ACC112 (cell line): Measurements from ENCODE around the gene KSR2.
A peak's percentile ranks its signal among the peaks of the same experiment; 100 is the strongest.

Experiments used
- H2AFZ ChIP-seq: fragments of 200-600 bp; sonication (generic); one replicate; pipeline ENCODE4 v1.6.0; 2017; ENCODE audit warnings: antibody characterized with exemption, low read length; ENCODE audit not compliant: unreplicated experiment
- H3K27ac ChIP-seq: fragments of 200-600 bp; sonication (generic); 2 replicates; pipeline ENCODE4 v1.5.1; 2014; ENCODE audit warnings: low read depth, mild to moderate bottlenecking, antibody characterized with exemption, low read length, moderate library complexity
- H3K27me3 ChIP-seq: fragments of 200-600 bp; sonication (generic); 2 replicates; pipeline ENCODE4 v1.6.1; 2014; ENCODE audit warnings: mild to moderate bottlenecking, antibody characterized with exemption, low read length, moderate library complexity, mixed read lengths; ENCODE audit not compliant: insufficient read depth
- H3K36me3 ChIP-seq: fragments of 200-600 bp; sonication (generic); 2 replicates; pipeline ENCODE4 v1.6.1; 2016; ENCODE audit warnings: mild to moderate bottlenecking, antibody characterized with exemption, low read length, moderate library complexity, mixed read lengths; ENCODE audit not compliant: insufficient read depth
- H3K4me1 ChIP-seq: fragments of 200-600 bp; sonication (generic); one replicate; pipeline ENCODE4 v1.6.1; 2016; ENCODE audit warnings: low read length, mixed read lengths; ENCODE audit not compliant: insufficient read depth, unreplicated experiment, control insufficient read depth
- H3K4me3 ChIP-seq: fragments of 200-600 bp; sonication (generic); 2 replicates; pipeline ENCODE4 v1.5.1; 2014; ENCODE audit warnings: mild to moderate bottlenecking, low read depth, low read length
- H3K79me2 ChIP-seq: fragments of 200-600 bp; sonication (generic); one replicate; pipeline ENCODE4 v1.6.0; 2016; ENCODE audit warnings: low read length; ENCODE audit not compliant: control insufficient read depth, unreplicated experiment, insufficient read depth

Gene KSR2

GRCh38 chr12:117968151-117968789 is 520 bp downstream of the KSR2 start:
- peak overlapping the region; percentile 76 for H3K4me3 ChIP-seq
- peaks cover 95% of the 10 kb centered on the region for H3K27me3 ChIP-seq
- no peaks in the 10 kb centered on the region for H3K4me1 ChIP-seq
- H2AFZ ChIP-seq, result peak overlapping the region; percentile 12
- no peaks in the 10 kb centered on the region for H3K79me2 ChIP-seq
- H3K27ac ChIP-seq, result no peak overlapping the region
- H3K36me3 ChIP-seq, result no peaks in the 10 kb centered on the region

GRCh38 chr12:117967512-117967911 is 1.3 kb downstream of the KSR2 start:
- Histone ChIP-seq H3K27me3 (peaks cover 93% of the 10 kb centered on the region), H3K27ac (no peak overlapping the region), H3K4me3 (no peak overlapping the region), H3K36me3 (no peaks in the 10 kb centered on the region), H2AFZ (no peak overlapping the region), H3K79me2 (no peaks in the 10 kb centered on the region), H3K4me1 (no peaks in the 10 kb centered on the region)

- no peak overlapping the region for H3K27ac ChIP-seq
- H3K36me3 ChIP-seq, result no peaks in the 10 kb centered on the region
- no peaks in the 10 kb centered on the region for H3K4me1 ChIP-seq
- H3K4me3 ChIP-seq, result no peak overlapping the region
- H2AFZ ChIP-seq, result no peak overlapping the region
- no peaks in the 10 kb centered on the region for H3K79me2 ChIP-seq
- H3K27me3 ChIP-seq, result peaks cover 90% of the 10 kb centered on the region
Measured at GRCh38 chr12:117967043-117967442, 1.7 kb downstream of the KSR2 start.

- H2AFZ ChIP-seq, result no peak overlapping the region
- H3K4me1 ChIP-seq, result no peaks in the 10 kb centered on the region
- H3K27ac ChIP-seq, result no peak overlapping the region
- peaks cover 88% of the 10 kb centered on the region for H3K27me3 ChIP-seq
- no peaks in the 10 kb centered on the region for H3K79me2 ChIP-seq
- no peaks in the 10 kb centered on the region for H3K36me3 ChIP-seq
- H3K4me3 ChIP-seq, result no peak overlapping the region
Measured at GRCh38 chr12:117966511-117966910, 2.3 kb downstream of the KSR2 start.

GRCh38 chr12:117963836-117964235 is 5.0 kb downstream of the KSR2 start:
- Histone ChIP-seq H3K4me1 (no peaks in the 10 kb centered on the region), H2AFZ (no peak overlapping the region), H3K4me3 (no peak overlapping the region), H3K36me3 (no peaks in the 10 kb centered on the region), H3K79me2 (no peaks in the 10 kb centered on the region), H3K27me3 (peaks cover 78% of the 10 kb centered on the region), H3K27ac (no peak overlapping the region)

- H3K27ac ChIP-seq, result no peak overlapping the region
Measured at GRCh38 chr12:117936722-117937484, 31.9 kb downstream of the KSR2 start.

GRCh38 chr12:117933545-117933944 is 35.2 kb downstream of the KSR2 start:
- H2AFZ ChIP-seq, result no peak overlapping the region
- no peaks in the 10 kb centered on the region for H3K79me2 ChIP-seq
- H3K27ac ChIP-seq, result no peak overlapping the region
- H3K4me3 ChIP-seq, result no peak overlapping the region
- H3K36me3 ChIP-seq, result no peaks in the 10 kb centered on the region
- H3K4me1 ChIP-seq, result no peaks in the 10 kb centered on the region
- peaks cover 34% of the 10 kb centered on the region; the same call in 1 of the 2 replicates for H3K27me3 ChIP-seq

More at GRCh38 chr12:117936722-117937484, 31.9 kb downstream of the KSR2 start:
- no peak overlapping the region for H2AFZ ChIP-seq
- H3K4me3 ChIP-seq, result no peak overlapping the region
- no peaks in the 10 kb centered on the region for H3K36me3 ChIP-seq
- no peaks in the 10 kb centered on the region for H3K79me2 ChIP-seq
- no peaks in the 10 kb centered on the region for H3K4me1 ChIP-seq
- peaks cover 38% of the 10 kb centered on the region; the same call in 1 of the 2 replicates for H3K27me3 ChIP-seq

- H3K36me3 ChIP-seq, result no peaks in the 10 kb centered on the region
- H3K4me1 ChIP-seq, result no peaks in the 10 kb centered on the region
- peaks cover 44% of the 10 kb centered on the region for H3K27me3 ChIP-seq
- no peak overlapping the region for H3K27ac ChIP-seq
- H3K79me2 ChIP-seq, result no peaks in the 10 kb centered on the region
- no peak overlapping the region for H2AFZ ChIP-seq
- no peak overlapping the region for H3K4me3 ChIP-seq
Measured at GRCh38 chr12:117926391-117926899, 42.3 kb downstream of the KSR2 start.

- H3K4me1 ChIP-seq, result no peaks in the 10 kb centered on the region
- H3K27me3 ChIP-seq, result peaks cover 40% of the 10 kb centered on the region
- no peak overlapping the region for H2AFZ ChIP-seq
- no peak overlapping the region for H3K4me3 ChIP-seq
- no peaks in the 10 kb centered on the region for H3K36me3 ChIP-seq
- no peak overlapping the region for H3K27ac ChIP-seq
- no peaks in the 10 kb centered on the region for H3K79me2 ChIP-seq
Measured at GRCh38 chr12:117921929-117922777, 46.6 kb downstream of the KSR2 start.

GRCh38 chr12:117919479-117919878 is 49.3 kb downstream of the KSR2 start:
- Histone ChIP-seq H3K4me3 (no peak overlapping the region), H3K36me3 (no peaks in the 10 kb centered on the region), H3K79me2 (no peaks in the 10 kb centered on the region)

More at GRCh38 chr12:117919479-117919878, 49.3 kb downstream of the KSR2 start:
- no peak overlapping the region for H3K27ac ChIP-seq
- H2AFZ ChIP-seq, result no peak overlapping the region
- no peaks in the 10 kb centered on the region for H3K4me1 ChIP-seq
- H3K27me3 ChIP-seq, result peaks cover 41% of the 10 kb centered on the region
